IPS DF 6.9 (cell line): ENCODE data around the gene C1orf185.

Source experiments
- DNase-seq: peaks from one replicate; pipeline ENCODE4 v3.0.0-alpha.2; 2013; ENCODE audit warnings: low read depth, low spot score
- H3K27ac ChIP-seq: one replicate; pipeline ENCODE4 v1.5.1; 2013; ENCODE audit warnings: low read length, control low read depth
- H3K27me3 ChIP-seq: 2 replicates; pipeline ENCODE4 v1.6.1; 2013; ENCODE audit warnings: mild to moderate bottlenecking, low read length; ENCODE audit not compliant: control insufficient read depth, insufficient read depth
- H3K36me3 ChIP-seq: 2 replicates; pipeline ENCODE4 v1.6.1; 2013; ENCODE audit warnings: low read length; ENCODE audit not compliant: control insufficient read depth, insufficient read depth
- H3K4me1 ChIP-seq: 2 replicates; pipeline ENCODE4 v1.6.1; 2013; ENCODE audit warnings: low read length; ENCODE audit not compliant: control insufficient read depth, insufficient read depth
- H3K4me3 ChIP-seq: 2 replicates; pipeline ENCODE4 v1.5.1; 2013; ENCODE audit warnings: mild to moderate bottlenecking, low read length
- H3K9me3 ChIP-seq: 2 replicates; pipeline ENCODE4 v1.6.1; 2013; ENCODE audit warnings: low read length, inconsistent platforms; ENCODE audit not compliant: control insufficient read depth, insufficient read depth

C1orf185 gene

GRCh38 chr1:51193564-51193963 is 91.5 kb downstream of the C1orf185 start:
- DNase-seq, result no peak
- no peaks in the 10 kb centered on the region for H3K4me1 ChIP-seq
- H3K36me3 ChIP-seq, result no peaks in the 10 kb centered on the region
- H3K27ac ChIP-seq, result no peak overlapping the region
- H3K27me3 ChIP-seq, result no peaks in the 10 kb centered on the region
- no peaks in the 10 kb centered on the region for H3K9me3 ChIP-seq
- no peak overlapping the region for H3K4me3 ChIP-seq
